Body of pancreas (tissue), 4 donors: ENCODE results near the gene DGKE. TPM values are rescaled to one million over a fixed set of nuclear protein-coding genes. Genes with fewer than 3 reads are reported as not detected.

Experiments used
- ATAC-seq: fragments of 150-250 bp; one replicate; pipeline ENCODE4 v1.9.1; 2016
- DNase-seq, 4 donors: peaks; one replicate each; pipeline ENCODE4 v3.0.0-alpha.2; 2019
- H3K27ac ChIP-seq, 4 donors: fragments of 200-600 bp; sonication (generic); 1 replicate in 3 of 4; 2 replicates in 1 of 4; pipeline versions ENCODE4 v1.5.1 to v1.6.1; 2016 to 2019; ENCODE audit warnings: mild to moderate bottlenecking in 1 of 4, mixed read lengths in 1 of 4, moderate library complexity in 1 of 4
- H3K27me3 ChIP-seq, 2 donors: fragments of 200-600 bp; sonication (generic); one replicate each; pipeline ENCODE4 v1.6.0; 2016; ENCODE audit warnings: mild to moderate bottlenecking in 1 of 2
- H3K36me3 ChIP-seq, 2 donors: fragments of 200-600 bp; sonication (generic); replicated peaks in 1 of 2; 2 replicates each; pipeline ENCODE4 v1.5.1; 2016; ENCODE audit warnings: low read depth in 2 of 2; ENCODE audit not compliant: insufficient read depth in 1 of 2
- H3K4me1 ChIP-seq: fragments of 200-600 bp; sonication (generic); one replicate; pipeline ENCODE4 v1.6.0; 2016
- H3K4me3 ChIP-seq, 2 donors: fragments of 200-600 bp; sonication (generic); 1 replicate in 1 of 2; 2 replicates in 1 of 2; pipeline ENCODE4 v1.5.1; 2016 to 2019
- H3K9me3 ChIP-seq, 3 donors: fragments of 200-600 bp; sonication (generic); 1 replicate in 2 of 3; 2 replicates in 1 of 3; pipeline ENCODE4 v1.5.1; 2016
- CTCF ChIP-seq, 7 experiments: fragments of 450-650 bp in 4 of 7; fragments of 200-600 bp in 3 of 7; sonication (generic) in 3 of 7; IDR thresholded peaks; one replicate each; pipeline ENCODE4 v1.5.1; 2016 to 2019; ENCODE audit warnings: antibody characterized with exemption in 7 of 7
- POLR2A ChIP-seq, 3 donors: fragments of 450-650 bp; IDR thresholded peaks; one replicate each; pipeline ENCODE4 v1.6.1; 2016; ENCODE audit warnings: antibody characterized with exemption in 3 of 3, mild to moderate bottlenecking in 2 of 3
- WGBS, 2 donors: methylation state at CpG; one replicate each; pipeline ENCODE4 v1.1.5; 2017; 5-methylcytosine and 5-hydroxymethylcytosine counted together
- intact Hi-C: fragments of 100-400 bp; cut with DNase I; formaldehyde crosslinking; loops from one replicate; pipeline ENCODE4 v1.15.1; 2023
- total RNA-seq, 2 donors: library from RNA; depleted of rRNA; stranded (reverse); fragments of >200 nt; gene quantifications; one replicate each; pipeline ENCODE4 v1.1.0, GENCODE V29; 2016

Gene DGKE
- total RNA-seq, 2 donors from 2014 or later = 4.6 to 7.0 TPM

- TF ChIP-seq CTCF (IDR thresholded peaks at IDR 0.05) (no peak), POLR2A (IDR thresholded peaks at IDR 0.05) (no peak)
- Histone ChIP-seq H3K36me3 (peaks cover 0 to 3% of the 10 kb centered on the region in 2 donors), H3K4me1 (no peaks in the 10 kb centered on the region), H3K4me3 (no peak overlapping the region), H3K9me3 (no peaks in the 10 kb centered on the region), H3K27ac (no peak overlapping the region), H3K27me3 (no peaks in the 10 kb centered on the region)
- intact Hi-C loops = no loop called here
- DNase-seq (no peak), ATAC-seq (no peak)
- WGBS, 2 donors = 81 to 83% methylated on average over 5 to 6 of the region's 6 CpGs
Observed at GRCh38 chr17:56884483-56885311, 50.7 kb downstream of the DGKE start.

GRCh38 chr17:56885312-56885657 is 51.3 kb downstream of the DGKE start:
- H3K27ac ChIP-seq = no peak overlapping the region
- no peak for DNase-seq
- no peak for TF ChIP-seq POLR2A (IDR thresholded peaks at IDR 0.05)
- no peak for TF ChIP-seq CTCF (IDR thresholded peaks at IDR 0.05)
- 71% methylated on average over 2 of the region's 2 CpGs for WGBS, 2 donors
- H3K4me1 ChIP-seq = no peaks in the 10 kb centered on the region
- peaks cover 0 to 6% of the 10 kb centered on the region in 2 donors for H3K36me3 ChIP-seq
- H3K9me3 ChIP-seq = no peaks in the 10 kb centered on the region
- intact Hi-C loops = no loop called here
- no peak overlapping the region for H3K4me3 ChIP-seq
- H3K27me3 ChIP-seq = no peaks in the 10 kb centered on the region
- ATAC-seq = no peak

- intact Hi-C loops = no loop called here
- H3K4me3 ChIP-seq = no peak overlapping the region
- H3K9me3 ChIP-seq = no peaks in the 10 kb centered on the region
- H3K27ac ChIP-seq = no peak overlapping the region
- no peaks in the 10 kb centered on the region for H3K4me1 ChIP-seq
- DNase-seq = no peak
- ATAC-seq = no peak
- no peaks in the 10 kb centered on the region for H3K27me3 ChIP-seq
- H3K36me3 ChIP-seq = peaks cover 0 to 11% of the 10 kb centered on the region in 2 donors
- TF ChIP-seq CTCF (IDR thresholded peaks at IDR 0.05) (no peak), POLR2A (IDR thresholded peaks at IDR 0.05) (no peak)
- 70 to 73% methylated on average over 2 of the region's 2 CpGs for WGBS, 2 donors
Observed at GRCh38 chr17:56886288-56886731, 52.4 kb downstream of the DGKE start.

- H3K36me3 ChIP-seq = peaks cover 0 to 11% of the 10 kb centered on the region in 2 donors
- H3K4me3 ChIP-seq = no peak overlapping the region
- DNase-seq (no peak), ATAC-seq (no peak)
- intact Hi-C loops = no loop called here
- WGBS, 2 donors = 95 to 96% methylated on average over 5 of the region's 5 CpGs
- no peaks in the 10 kb centered on the region for H3K4me1 ChIP-seq
- no peak overlapping the region for H3K27ac ChIP-seq
- H3K27me3 ChIP-seq = no peaks in the 10 kb centered on the region
- TF ChIP-seq CTCF (IDR thresholded peaks at IDR 0.05) (no peak), POLR2A (IDR thresholded peaks at IDR 0.05) (no peak)
- H3K9me3 ChIP-seq = no peaks in the 10 kb centered on the region
Observed at GRCh38 chr17:56887105-56887504, 53.2 kb downstream of the DGKE start.
